Fibroblast of lung (primary cell): ENCODE results near the gene OTOGL. TPM values are rescaled to one million over a fixed set of nuclear protein-coding genes. Genes with fewer than 3 reads are reported as not detected.

Experiments used
- DNase-seq, 2 donors: peaks; one replicate each; pipeline versions ENCODE4 v3.0.0 to v3.0.0-alpha.2; 2010; ENCODE audit warnings: low read depth in 2 of 2
- H2AFZ ChIP-seq: 2 replicates; pipeline ENCODE4 v1.5.1; 2012; ENCODE audit warnings: low read length, control low read depth, inconsistent platforms
- H3K27ac ChIP-seq: 2 replicates; pipeline ENCODE4 v1.5.1; 2011; ENCODE audit warnings: low read length, control low read depth; ENCODE audit not compliant: insufficient read depth
- H3K27me3 ChIP-seq: 2 replicates; pipeline ENCODE4 v1.5.1; 2011; ENCODE audit warnings: mild to moderate bottlenecking, low read length; ENCODE audit not compliant: control insufficient read depth, insufficient read depth
- H3K36me3 ChIP-seq: 2 replicates; pipeline ENCODE4 v1.5.1; 2011; ENCODE audit warnings: low read length; ENCODE audit not compliant: control insufficient read depth, insufficient read depth
- H3K4me1 ChIP-seq: 2 replicates; pipeline ENCODE4 v1.5.1; 2011; ENCODE audit warnings: low read length; ENCODE audit not compliant: control insufficient read depth, insufficient read depth; ENCODE audit errors: extremely low read depth
- H3K4me2 ChIP-seq: 2 replicates; pipeline ENCODE4 v1.5.1; 2011; ENCODE audit warnings: low read length, control low read depth; ENCODE audit not compliant: insufficient read depth; ENCODE audit errors: extremely low read depth
- H3K4me3 ChIP-seq, 4 experiments: fragments of 200-600 bp in 1 of 4; sonication (generic) in 1 of 4; replicated peaks in 1 of 4; 2 replicates each; pipeline ENCODE4 v1.5.1; 2011 to 2016; ENCODE audit warnings: low read length in 4 of 4, low read depth in 3 of 4, mild to moderate bottlenecking in 3 of 4, control low read depth in 2 of 4, inconsistent platforms in 1 of 4, mixed read lengths in 1 of 4; ENCODE audit not compliant: insufficient read depth in 1 of 4; ENCODE audit errors: control extremely low read depth in 1 of 4
- H3K79me2 ChIP-seq: 2 replicates; pipeline ENCODE4 v1.5.1; 2012; ENCODE audit warnings: mild to moderate bottlenecking, low read length, inconsistent platforms; ENCODE audit not compliant: control insufficient read depth, insufficient read depth
- H3K9ac ChIP-seq: 2 replicates; pipeline ENCODE4 v1.5.1; 2011; ENCODE audit warnings: mild to moderate bottlenecking, low read length, control low read depth; ENCODE audit not compliant: insufficient read depth
- H3K9me3 ChIP-seq: 2 replicates; pipeline ENCODE4 v1.5.1; 2012; ENCODE audit warnings: low read depth, low read length; ENCODE audit not compliant: control insufficient read depth, insufficient read depth
- H4K20me1 ChIP-seq: 2 replicates; pipeline ENCODE4 v1.5.1; 2011; ENCODE audit warnings: low read length; ENCODE audit not compliant: control insufficient read depth, insufficient read depth; ENCODE audit errors: extremely low read depth
- EZH2 ChIP-seq: IDR thresholded peaks from 2 replicates; pipeline ENCODE4 v1.5.1; 2012; ENCODE audit warnings: low read length, control low read depth, mild to moderate bottlenecking; ENCODE audit errors: missing control alignments
- polyA plus RNA-seq, 2 donors: library from polyadenylated mRNA; depleted of rRNA in 1 of 2; stranded (reverse) in 1 of 2; unstranded in 1 of 2; fragments of >200 nt; gene quantifications; 2 replicates each; pipeline ENCODE4 v1.2.1, GENCODE V29; 2011 to 2012; ENCODE audit warnings: missing spikeins in 1 of 2
- total RNA-seq: library from RNA; depleted of rRNA; stranded (reverse); fragments of >200 nt; gene quantifications from 2 replicates; pipeline ENCODE4 v1.2.1, GENCODE V29; 2014
- TF ChIP-seq, protein P1 (sequence below), 2 donors: IDR thresholded peaks in 1 of 2; conservative IDR thresholded peaks in 1 of 2; 1 replicate in 1 of 2; 2 replicates in 1 of 2; pipeline ENCODE4 v1.5.1; 2011 to 2012; ENCODE audit warnings: low read length in 2 of 2, control low read depth in 1 of 2, inconsistent platforms in 1 of 2, low read depth in 1 of 2, mild to moderate bottlenecking in 1 of 2

Gene OTOGL
- total and polyA plus RNA-seq, 2 donors (not counting 1 experiment from before 2014, with no cell fraction given), result 0.15 to 0.17 TPM

DNA sequence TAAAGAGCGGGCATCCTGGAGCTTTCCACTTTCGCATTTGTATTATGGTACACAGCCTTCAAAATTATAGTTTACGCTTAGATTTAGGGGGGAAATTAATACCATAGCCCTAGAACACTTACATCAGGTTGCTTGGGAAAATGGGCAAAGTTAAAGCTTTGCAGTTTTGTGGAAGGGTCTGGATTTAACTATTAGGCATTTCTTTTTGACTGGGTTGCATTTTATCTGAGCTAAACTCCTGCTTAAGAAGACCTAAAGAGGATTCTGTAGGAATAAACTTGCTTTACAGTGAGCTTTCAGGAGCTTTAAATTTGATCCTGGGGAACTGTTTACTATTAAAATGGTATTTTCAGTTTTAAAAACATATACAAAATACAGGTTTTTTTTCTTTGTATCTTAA, 301.9 kb downstream of the OTOGL start:
- Histone ChIP-seq H3K4me3 (peak overlapping the region in 3 of 4 experiments; percentile 29 to 57 (median 57)), H3K27ac (no peak overlapping the region), H3K9ac (no peak overlapping the region), H3K4me1 (no peaks in the 10 kb centered on the region), H3K36me3 (no peaks in the 10 kb centered on the region), H3K9me3 (no peaks in the 10 kb centered on the region), H3K79me2 (no peaks in the 10 kb centered on the region), H2AFZ (peak overlapping the region; percentile 75), H4K20me1 (no peaks in the 10 kb centered on the region), H3K4me2 (peak overlapping the region; percentile 49), H3K27me3 (no peaks in the 10 kb centered on the region)
- no peak for TF ChIP-seq EZH2
- TF ChIP-seq, protein P1, sequence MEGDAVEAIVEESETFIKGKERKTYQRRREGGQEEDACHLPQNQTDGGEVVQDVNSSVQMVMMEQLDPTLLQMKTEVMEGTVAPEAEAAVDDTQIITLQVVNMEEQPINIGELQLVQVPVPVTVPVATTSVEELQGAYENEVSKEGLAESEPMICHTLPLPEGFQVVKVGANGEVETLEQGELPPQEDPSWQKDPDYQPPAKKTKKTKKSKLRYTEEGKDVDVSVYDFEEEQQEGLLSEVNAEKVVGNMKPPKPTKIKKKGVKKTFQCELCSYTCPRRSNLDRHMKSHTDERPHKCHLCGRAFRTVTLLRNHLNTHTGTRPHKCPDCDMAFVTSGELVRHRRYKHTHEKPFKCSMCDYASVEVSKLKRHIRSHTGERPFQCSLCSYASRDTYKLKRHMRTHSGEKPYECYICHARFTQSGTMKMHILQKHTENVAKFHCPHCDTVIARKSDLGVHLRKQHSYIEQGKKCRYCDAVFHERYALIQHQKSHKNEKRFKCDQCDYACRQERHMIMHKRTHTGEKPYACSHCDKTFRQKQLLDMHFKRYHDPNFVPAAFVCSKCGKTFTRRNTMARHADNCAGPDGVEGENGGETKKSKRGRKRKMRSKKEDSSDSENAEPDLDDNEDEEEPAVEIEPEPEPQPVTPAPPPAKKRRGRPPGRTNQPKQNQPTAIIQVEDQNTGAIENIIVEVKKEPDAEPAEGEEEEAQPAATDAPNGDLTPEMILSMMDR (conservative IDR thresholded peaks at IDR 0.05 in 1 of 2, IDR thresholded peaks at IDR 0.05 in 1 of 2; ENCODE audit: low read depth in 1 of 2, low read length in 2 of 2), result no peak
- no peak for DNase-seq

DNA sequence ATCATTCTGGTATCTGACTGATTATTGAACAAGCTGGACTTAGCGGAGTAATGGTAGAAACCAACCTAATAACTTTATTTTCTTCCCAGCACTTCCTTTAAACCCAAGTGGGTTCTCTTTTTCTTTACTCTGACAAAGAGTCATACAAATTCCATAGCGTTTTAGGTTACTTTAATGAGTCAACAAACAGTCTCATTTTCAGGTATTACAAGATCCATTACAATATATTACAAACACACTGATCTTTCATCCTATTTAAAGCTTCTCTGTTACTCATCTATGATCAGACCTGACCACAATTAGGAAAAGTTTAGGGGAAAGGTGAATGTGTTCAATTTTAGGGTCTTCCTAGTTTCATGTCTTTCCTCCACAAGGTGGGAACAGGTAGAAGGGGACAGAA, 305.3 kb downstream of the OTOGL start:
- no peak overlapping the region for H3K27ac ChIP-seq
- TF ChIP-seq EZH2, result no peak
- TF ChIP-seq, protein P1 (conservative IDR thresholded peaks at IDR 0.05 in 1 of 2, IDR thresholded peaks at IDR 0.05 in 1 of 2; ENCODE audit: low read depth in 1 of 2, low read length in 2 of 2), result no peak
- H3K4me2 ChIP-seq, result no peak overlapping the region
- H3K79me2 ChIP-seq, result no peaks in the 10 kb centered on the region
- H2AFZ ChIP-seq, result no peak overlapping the region
- H3K9ac ChIP-seq, result no peak overlapping the region
- no peaks in the 10 kb centered on the region for H4K20me1 ChIP-seq
- no peaks in the 10 kb centered on the region for H3K4me1 ChIP-seq
- no peak for DNase-seq
- no peaks in the 10 kb centered on the region for H3K9me3 ChIP-seq
- H3K27me3 ChIP-seq, result no peaks in the 10 kb centered on the region
- no peak overlapping the region for H3K4me3 ChIP-seq
- no peaks in the 10 kb centered on the region for H3K36me3 ChIP-seq

DNA sequence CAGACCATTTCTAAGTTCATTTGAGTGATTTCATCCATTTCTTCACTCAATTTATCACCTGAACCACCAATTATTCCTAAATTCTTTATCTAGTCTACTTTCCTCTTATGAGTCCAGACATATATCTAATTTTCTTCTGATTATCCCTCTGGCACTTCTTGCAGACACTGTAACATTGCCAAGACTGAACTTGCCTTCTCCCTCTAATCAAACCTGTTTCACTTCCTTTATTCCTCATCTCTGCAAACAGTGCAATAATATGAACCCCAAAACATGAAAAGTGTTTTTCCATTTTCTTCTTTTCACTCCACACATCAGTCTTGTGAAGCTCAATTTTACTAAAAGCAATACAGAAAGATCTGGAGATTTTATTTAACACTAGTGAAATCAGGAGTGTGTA, 306.9 kb downstream of the OTOGL start:
- Histone ChIP-seq H4K20me1 (no peaks in the 10 kb centered on the region), H3K4me3 (no peak overlapping the region), H3K36me3 (no peaks in the 10 kb centered on the region), H3K4me1 (no peaks in the 10 kb centered on the region), H2AFZ (no peak overlapping the region), H3K9me3 (no peaks in the 10 kb centered on the region), H3K27me3 (no peaks in the 10 kb centered on the region), H3K9ac (no peak overlapping the region), H3K79me2 (no peaks in the 10 kb centered on the region), H3K27ac (no peak overlapping the region), H3K4me2 (no peak overlapping the region)
- DNase-seq, result no peak
- TF ChIP-seq, protein P1 (conservative IDR thresholded peaks at IDR 0.05 in 1 of 2, IDR thresholded peaks at IDR 0.05 in 1 of 2; ENCODE audit: low read depth in 1 of 2, low read length in 2 of 2), result no peak
- TF ChIP-seq EZH2, result no peak
